Karpas-422 (cell line): Measurements from ENCODE around the gene IZUMO2. TPM values are rescaled to one million over a fixed set of nuclear protein-coding genes. Genes with fewer than 3 reads are reported as not detected.
"Not testable (repeated sequence)": the region's sequence is repeated elsewhere in the genome, so short reads cannot be mapped to it uniquely, and the experiment has no call there.

Source experiments
- DNase-seq: peaks from one replicate; pipeline ENCODE4 v3.0.0-alpha.2; 2015
- H2AFZ ChIP-seq: fragments of 200-600 bp; sonication (generic); 2 replicates; pipeline ENCODE4 v1.6.1; 2014; ENCODE audit warnings: antibody characterized with exemption, low read length, mixed read lengths
- H3K27ac ChIP-seq: fragments of 200-600 bp; sonication (generic); 2 replicates; pipeline ENCODE4 v1.5.1; 2014; ENCODE audit warnings: mild to moderate bottlenecking, low read length, moderate library complexity
- H3K27me3 ChIP-seq: fragments of 200-600 bp; sonication (generic); 2 replicates; pipeline ENCODE4 v1.6.1; 2014; ENCODE audit warnings: low read length, mixed read lengths
- H3K36me3 ChIP-seq: fragments of 200-600 bp; sonication (generic); 2 replicates; pipeline ENCODE4 v1.6.1; 2014; ENCODE audit warnings: low read length, mixed read lengths; ENCODE audit not compliant: insufficient read depth
- H3K4me1 ChIP-seq: fragments of 200-600 bp; sonication (generic); 2 replicates; pipeline ENCODE4 v1.6.1; 2014; ENCODE audit warnings: mild to moderate bottlenecking, low read length, mixed read lengths
- H3K4me2 ChIP-seq: fragments of 200-600 bp; sonication (generic); 2 replicates; pipeline ENCODE4 v1.6.1; 2014; ENCODE audit warnings: low read length, low read depth, mild to moderate bottlenecking; ENCODE audit not compliant: poor library complexity, severe bottlenecking
- H3K4me3 ChIP-seq: fragments of 200-600 bp; sonication (generic); 2 replicates; pipeline ENCODE4 v1.5.1; 2014; ENCODE audit warnings: mild to moderate bottlenecking, antibody characterized with exemption, low read length, mixed read lengths
- H3K79me2 ChIP-seq: fragments of 200-600 bp; sonication (generic); 2 replicates; pipeline ENCODE4 v1.6.1; 2014; ENCODE audit warnings: mild to moderate bottlenecking, low read length, mixed read lengths
- H3K9ac ChIP-seq: fragments of 200-600 bp; sonication (generic); 2 replicates; pipeline ENCODE4 v1.6.0; 2014; ENCODE audit warnings: low read length
- H3K9me2 ChIP-seq: fragments of 200-600 bp; sonication (generic), shearing (Covaris generic); replicated peaks from 2 replicates; pipeline ENCODE4 v1.6.0; 2014; ENCODE audit warnings: mild to moderate bottlenecking, low read length, moderate library complexity; ENCODE audit not compliant: insufficient read depth
- H3K9me3 ChIP-seq: fragments of 300-700, 200-600 bp; sonication (generic); 2 replicates; pipeline ENCODE4 v1.6.1; 2014; ENCODE audit warnings: low read length, mixed read lengths
- H4K20me1 ChIP-seq: fragments of 200-600 bp; sonication (generic); 2 replicates; pipeline ENCODE4 v1.6.1; 2014; ENCODE audit warnings: mild to moderate bottlenecking, antibody characterized with exemption, low read length, low read depth; ENCODE audit not compliant: insufficient read depth
- total RNA-seq: library from RNA; depleted of rRNA; stranded (reverse); fragments of >200 nt; shearing (Covaris generic); gene quantifications from 2 replicates; pipeline ENCODE4 v1.2.3, GENCODE V29; 2014; ENCODE audit warnings: low replicate concordance

Gene IZUMO2
- total RNA-seq, 1 experiment from 2014 or later: not detected

DNA sequence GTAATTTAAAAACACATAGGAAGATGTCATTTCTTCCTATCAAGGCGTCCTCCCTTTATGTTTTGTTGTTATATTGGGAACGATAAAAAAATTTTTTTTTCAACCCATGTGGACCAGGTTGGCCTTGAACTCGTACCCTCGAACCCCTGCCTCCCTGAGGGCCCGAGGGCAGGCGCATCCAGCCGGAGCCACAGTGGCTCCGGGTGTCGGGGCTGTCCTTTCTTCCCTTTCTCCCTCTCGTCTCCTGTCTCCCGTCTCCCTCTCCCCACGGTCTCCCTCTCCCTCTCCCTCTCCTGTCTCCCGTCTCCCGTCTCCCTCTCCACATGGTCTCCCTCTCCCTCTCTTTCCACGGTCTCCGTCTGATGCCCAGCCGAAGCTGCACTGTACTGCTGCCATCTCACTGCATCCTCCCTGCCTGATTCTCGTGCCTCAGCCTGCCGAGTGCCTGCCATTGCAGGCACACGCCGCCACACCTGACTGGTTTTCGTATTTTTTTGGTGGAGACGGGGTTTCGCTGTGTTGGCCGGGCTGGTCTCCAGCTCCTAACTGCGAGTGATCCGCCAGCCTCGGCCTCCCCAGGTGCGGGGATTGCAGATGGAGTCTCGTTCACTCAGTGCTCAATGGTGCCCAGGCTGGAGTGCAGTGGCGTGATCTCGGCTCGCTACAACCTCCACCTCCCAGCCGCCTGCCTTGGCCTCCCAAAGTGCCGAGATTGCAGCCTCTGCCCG, 22.8 kb downstream of the IZUMO2 start:
- not testable (repeated sequence) for H3K9ac ChIP-seq, H3K9me3 ChIP-seq, DNase-seq, H3K4me3 ChIP-seq, H3K4me2 ChIP-seq, H3K27ac ChIP-seq, H2AFZ ChIP-seq, H3K4me1 ChIP-seq, H4K20me1 ChIP-seq, H3K27me3 ChIP-seq, H3K9me2 ChIP-seq, H3K36me3 ChIP-seq, H3K79me2 ChIP-seq

DNA sequence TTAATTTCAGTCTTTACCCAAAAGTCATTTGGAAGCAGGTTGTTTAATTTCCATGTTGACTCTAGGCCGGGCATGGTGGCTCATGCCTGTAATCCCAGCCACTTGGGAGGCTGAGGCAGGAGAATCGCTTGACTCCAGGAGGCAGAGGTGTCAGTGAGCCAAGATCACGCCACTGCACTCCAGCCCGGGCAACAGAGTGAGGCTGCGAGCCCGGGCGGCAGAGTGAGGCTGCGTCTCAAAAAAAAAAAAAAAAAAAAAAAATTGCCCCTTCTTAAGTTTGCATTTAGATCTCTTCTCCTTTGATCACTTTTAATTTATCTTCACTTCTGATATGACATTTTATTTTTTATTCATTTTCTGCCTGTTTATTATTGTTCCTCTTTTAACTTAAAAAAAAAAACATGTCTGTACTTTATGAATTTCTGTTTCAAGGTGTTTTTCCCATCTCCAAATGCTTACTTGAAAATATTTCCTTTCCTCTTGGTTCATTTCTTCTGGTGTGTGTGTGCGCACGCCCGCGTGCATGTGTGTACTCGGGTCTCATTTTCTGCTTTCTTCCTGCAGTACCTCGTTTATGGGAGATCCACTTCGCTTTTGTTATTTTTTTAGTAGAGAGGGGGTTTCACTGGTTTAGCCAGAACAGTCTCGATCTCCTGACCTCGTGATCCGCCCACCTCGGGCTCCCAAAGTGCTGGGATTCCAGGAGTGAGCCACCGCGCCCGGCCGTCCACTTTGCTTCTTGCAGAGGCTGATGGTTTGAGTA, 26.3 kb downstream of the IZUMO2 start:
- not testable (repeated sequence) for H3K27me3 ChIP-seq, H3K27ac ChIP-seq, H3K79me2 ChIP-seq, DNase-seq, H3K9me3 ChIP-seq, H3K36me3 ChIP-seq, H4K20me1 ChIP-seq, H3K4me1 ChIP-seq, H2AFZ ChIP-seq, H3K4me3 ChIP-seq, H3K9me2 ChIP-seq
- Histone ChIP-seq H3K4me2 (peak overlapping the region; percentile 43), H3K9ac (0 out of 2 replicates have a peak overlapping the region, but pooled peaks have one; percentile 11)

DNA sequence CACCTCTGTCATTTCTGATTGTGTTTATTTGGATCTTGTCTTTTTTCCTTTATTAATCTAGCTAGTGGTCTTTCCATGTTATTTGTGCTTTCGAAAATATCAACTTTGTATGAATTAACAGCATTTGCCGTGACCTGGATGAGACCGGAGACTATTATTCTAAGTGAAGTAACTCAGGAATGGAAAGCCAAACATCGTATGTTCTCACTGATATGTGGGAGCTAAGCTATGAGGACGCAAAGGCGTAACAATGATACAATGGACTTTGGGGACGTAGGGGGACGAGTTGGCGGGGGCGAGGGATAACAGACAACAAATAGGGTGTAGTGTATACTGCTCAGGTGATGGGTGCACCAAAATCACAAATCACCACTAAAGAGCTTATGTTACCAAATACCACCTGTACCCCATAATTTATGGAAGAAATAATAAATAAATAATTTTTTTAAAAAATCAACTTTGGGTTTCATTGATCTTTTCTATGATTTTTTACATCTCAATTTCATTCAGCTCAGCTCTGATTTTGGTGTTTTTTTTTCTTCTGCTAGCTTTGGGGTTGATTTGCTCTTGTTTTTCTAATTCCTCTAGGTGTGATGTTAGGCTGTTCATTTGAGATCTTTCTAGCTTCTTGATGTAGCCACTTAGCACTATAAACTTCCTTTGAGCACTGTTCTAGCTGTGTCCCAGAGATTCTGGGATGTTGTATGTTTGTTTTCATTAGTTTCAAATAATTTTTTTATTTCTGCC, 27.1 kb downstream of the IZUMO2 start:
- not testable (repeated sequence) for H3K9me3 ChIP-seq, H3K27me3 ChIP-seq, H3K36me3 ChIP-seq, H2AFZ ChIP-seq, H3K9ac ChIP-seq, DNase-seq, H3K4me1 ChIP-seq, H3K4me3 ChIP-seq, H4K20me1 ChIP-seq, H3K27ac ChIP-seq, H3K79me2 ChIP-seq, H3K4me2 ChIP-seq, H3K9me2 ChIP-seq

DNA sequence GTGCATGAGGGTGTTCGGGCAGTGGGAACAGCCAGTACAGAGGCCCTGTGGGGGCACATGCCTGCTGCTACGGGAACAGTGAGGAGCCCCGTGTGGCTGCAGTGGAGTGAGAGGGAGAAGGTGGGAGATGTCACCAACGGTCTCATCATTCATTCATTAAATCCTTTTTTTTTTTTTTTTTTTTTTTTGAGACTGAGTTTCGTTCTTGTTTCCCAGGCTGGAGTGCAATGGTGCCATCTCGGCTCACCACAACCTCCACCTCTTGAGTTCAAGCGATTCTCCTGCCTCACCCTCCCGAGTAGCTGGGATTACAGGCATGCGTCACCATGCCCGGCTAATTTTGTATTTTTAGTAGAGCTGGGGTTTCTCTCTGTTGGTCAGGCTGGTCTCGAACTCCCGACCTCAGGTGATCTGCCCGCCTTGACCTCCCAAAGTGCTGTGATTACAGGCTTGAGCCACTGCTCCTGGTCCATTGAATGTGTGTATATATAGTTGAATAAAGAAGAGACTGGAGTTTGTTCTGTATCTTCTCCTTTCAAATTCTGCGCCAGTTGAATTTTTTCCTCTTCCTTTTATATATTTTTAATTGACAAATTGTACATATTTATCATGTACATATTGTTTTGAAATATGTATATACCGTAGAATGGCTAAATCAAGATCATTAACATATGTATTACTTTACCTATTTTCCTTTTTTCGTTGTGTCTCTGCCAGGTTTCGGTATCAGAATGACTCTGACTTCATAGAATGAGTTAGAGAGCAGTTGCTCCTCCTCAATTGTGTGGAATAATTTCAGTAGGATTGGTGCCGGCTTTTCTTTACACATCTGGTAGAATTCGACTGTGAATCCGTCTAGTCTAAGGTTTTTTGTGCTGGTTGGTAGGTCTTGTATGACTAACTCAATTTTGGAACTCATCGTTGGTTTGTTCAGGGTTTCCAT, 28.0 kb downstream of the IZUMO2 start:
- H3K27me3 ChIP-seq, H3K9me2 ChIP-seq, H3K9me3 ChIP-seq, H3K9ac ChIP-seq, H3K36me3 ChIP-seq, H3K4me2 ChIP-seq, DNase-seq, H3K4me1 ChIP-seq, H3K4me3 ChIP-seq, H3K27ac ChIP-seq, H3K79me2 ChIP-seq, H2AFZ ChIP-seq, H4K20me1 ChIP-seq: not testable (repeated sequence)

DNA sequence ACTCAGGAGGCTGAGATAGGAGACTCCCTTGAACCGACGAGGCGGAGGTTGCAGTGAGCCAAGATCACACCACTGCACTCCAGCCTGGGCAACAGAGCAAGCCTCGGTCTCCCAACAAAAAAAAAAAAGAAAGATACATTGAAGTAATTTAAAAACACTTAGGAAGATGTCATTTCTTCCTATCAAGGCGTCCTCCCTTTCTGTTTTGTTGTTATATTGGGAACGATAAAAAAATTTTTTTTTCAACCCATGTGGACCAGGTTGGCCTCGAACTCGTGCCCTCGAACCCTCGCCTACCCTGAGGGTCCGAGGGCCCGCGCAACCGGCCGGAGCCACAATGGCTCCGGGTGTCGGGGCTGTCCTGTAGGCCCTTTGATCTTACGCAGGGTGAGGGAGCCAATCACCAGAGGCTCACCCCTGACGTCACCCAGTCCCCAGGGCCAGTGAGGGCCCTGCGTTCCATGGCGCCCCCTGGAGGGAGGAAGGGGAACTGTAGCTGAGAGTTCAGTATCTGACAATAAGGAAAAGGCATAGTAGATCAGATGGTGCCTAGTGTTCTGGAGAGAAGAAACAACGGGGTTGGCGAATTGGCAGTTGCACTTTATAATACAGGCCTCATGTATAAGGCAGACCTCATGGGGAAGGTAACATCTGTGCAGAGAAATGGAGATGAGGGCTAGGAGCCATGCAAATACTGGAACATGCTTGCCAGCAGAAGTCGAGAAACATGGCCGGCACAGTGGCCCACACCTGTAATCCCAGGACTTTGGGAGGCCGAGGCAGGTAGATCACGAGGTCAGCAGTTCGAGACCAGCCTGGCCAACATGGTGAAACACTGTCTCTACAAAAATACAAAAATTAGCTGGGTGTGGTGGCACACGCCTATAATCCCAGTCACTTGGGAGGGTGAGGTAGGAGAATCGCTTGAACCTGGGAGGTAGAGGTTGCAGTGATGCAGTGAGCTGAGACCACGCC, 29.3 kb downstream of the IZUMO2 start:
- not testable (repeated sequence) for H3K27ac ChIP-seq, DNase-seq, H3K9me2 ChIP-seq, H3K9ac ChIP-seq, H2AFZ ChIP-seq, H3K4me2 ChIP-seq, H3K79me2 ChIP-seq, H3K4me3 ChIP-seq, H3K9me3 ChIP-seq, H4K20me1 ChIP-seq, H3K27me3 ChIP-seq, H3K4me1 ChIP-seq, H3K36me3 ChIP-seq

DNA sequence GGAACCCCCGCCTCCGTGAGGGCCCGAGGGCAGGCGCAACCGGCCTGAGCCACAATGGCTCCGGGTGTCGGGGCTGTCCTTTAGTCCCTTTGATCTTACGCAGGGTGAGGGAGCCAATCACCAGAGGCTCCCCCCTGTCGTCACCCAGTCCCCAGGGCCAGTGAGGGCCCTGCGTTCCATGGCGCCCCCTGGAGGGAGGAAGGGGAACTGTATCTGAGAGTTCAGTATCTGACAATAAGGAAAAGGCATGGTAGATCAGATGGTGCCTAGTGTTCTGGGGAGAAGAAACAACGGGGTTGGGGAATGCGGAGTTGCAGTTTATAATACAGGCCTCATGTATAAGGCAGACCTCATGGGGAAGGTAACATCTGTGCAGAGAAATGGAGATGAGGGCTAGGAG, 59.1 kb downstream of the IZUMO2 start:
- H3K27me3 ChIP-seq, H3K27ac ChIP-seq, H3K9me3 ChIP-seq, H3K4me2 ChIP-seq, H4K20me1 ChIP-seq, H3K36me3 ChIP-seq, H3K9ac ChIP-seq, H3K4me1 ChIP-seq, H3K9me2 ChIP-seq, H3K79me2 ChIP-seq, H3K4me3 ChIP-seq, H2AFZ ChIP-seq, DNase-seq: not testable (repeated sequence)

DNA sequence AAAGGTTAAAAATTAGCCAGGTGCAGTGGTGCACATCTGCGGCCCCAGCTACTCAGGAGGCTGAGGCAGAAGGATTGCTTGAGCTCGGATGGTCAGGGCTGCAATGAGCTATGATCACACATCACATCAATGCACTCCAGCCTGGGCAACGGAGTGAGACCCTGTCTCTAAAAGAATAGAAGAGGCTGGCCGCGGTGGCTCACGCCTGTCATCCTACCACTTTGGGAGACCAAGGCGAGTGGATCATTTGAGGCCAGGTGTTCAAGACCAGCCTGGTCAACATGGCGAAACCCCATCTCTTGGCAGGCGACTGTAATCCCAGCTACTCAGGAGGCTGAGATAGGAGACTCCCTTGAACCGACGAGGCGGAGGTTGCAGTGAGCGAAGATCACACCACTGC, 59.7 kb downstream of the IZUMO2 start:
- H2AFZ ChIP-seq, H3K4me1 ChIP-seq, H3K9me3 ChIP-seq, H3K9ac ChIP-seq, DNase-seq, H4K20me1 ChIP-seq, H3K4me3 ChIP-seq, H3K79me2 ChIP-seq, H3K36me3 ChIP-seq, H3K9me2 ChIP-seq, H3K27ac ChIP-seq, H3K4me2 ChIP-seq, H3K27me3 ChIP-seq: not testable (repeated sequence)
